Psoas muscle (tissue), 8 donors: ENCODE results near the gene MPRIP. TPM values are rescaled to one million over a fixed set of nuclear protein-coding genes. Genes with fewer than 3 reads are reported as not detected.

Source experiments
- ATAC-seq, 4 donors: fragments of 200-7000 bp; cut with Tn5 transposase; one replicate each; pipeline ENCODE4 v1.9.1; 2020; ENCODE audit warnings: moderate library complexity in 3 of 4, mild to moderate bottlenecking in 2 of 4
- DNase-seq, 2 donors: peaks; one replicate each; pipeline ENCODE4 v3.0.0-alpha.2; 2020
- H3K27ac ChIP-seq: fragments of 200-600 bp; one replicate; pipeline ENCODE4 v1.8.0; 2022
- H3K27me3 ChIP-seq, 3 donors: fragments of 200-600 bp in 1 of 3; one replicate each; pipeline versions ENCODE4 v1.6.1 to v1.8.0; 2013 to 2022; ENCODE audit warnings: low read length in 2 of 3, mild to moderate bottlenecking in 2 of 3, moderate library complexity in 1 of 3; ENCODE audit not compliant: insufficient read depth in 3 of 3
- H3K36me3 ChIP-seq, 2 donors: fragments of 200-600 bp in 1 of 2; one replicate each; pipeline versions ENCODE4 v1.6.1 to v1.8.0; 2013 to 2022; ENCODE audit warnings: low read depth in 1 of 2, mild to moderate bottlenecking in 1 of 2, moderate library complexity in 1 of 2; ENCODE audit not compliant: insufficient read depth in 1 of 2
- H3K4me1 ChIP-seq: fragments of 200-600 bp; one replicate; pipeline ENCODE4 v1.8.0; 2022
- H3K4me3 ChIP-seq: fragments of 200-600 bp; one replicate; pipeline ENCODE4 v1.8.0; 2022; ENCODE audit warnings: mild to moderate bottlenecking
- H3K9me3 ChIP-seq: fragments of 200-600 bp; one replicate; pipeline ENCODE4 v1.8.0; 2022
- CTCF ChIP-seq: fragments of 200-600 bp; IDR thresholded peaks from one replicate; pipeline ENCODE4 v1.8.0; 2022; ENCODE audit warnings: antibody characterized with exemption
- WGBS, 3 donors: extraction: QIAGEN DNeasy Blood & Tissue Kit; methylation state at CpG; one replicate each; pipeline versions ENCODE4 v1.1.6 to v1.1.7; 2013; 5-methylcytosine and 5-hydroxymethylcytosine counted together
- intact Hi-C, 2 donors: fragments of 100-400 bp; cut with DNase I; formaldehyde crosslinking; loops; one replicate each; pipeline versions ENCODE4 v1.11.0 to v1.14.2; 2022
- polyA plus RNA-seq, 3 donors: library from polyadenylated mRNA; stranded (reverse); fragments of 200-250 nt; gene quantifications; one replicate each; pipeline ENCODE4 v1.2.3, GENCODE V29; 2013
- total RNA-seq, 4 donors: library from RNA; stranded (reverse); fragmentation: NEBNext Ultra II Directional in 2 of 4; extraction: Animal tissue kit (Norgen Biotek cat#: 25700) in 2 of 4; gene quantifications; one replicate each; pipeline versions ENCODE4 v1.2.1 to v1.2.4, GENCODE V29; 2021 to 2023
- donor health status: healthy with polysubstance abuse.
- donor health status: DM: no; HTN: no; CAD: no; lungs with moderate emphysema.
- donor health status: Bipolar disorder and iron deficiency.
- donor health status: healthy.
- donor health status: DM: yes; HTN: yes; CAD: no.
- donor health status: DM: no; HTN: no; CAD: no.
- donor health status: DM: no; HTN: no; CAD: no.
- donor health status: DM: yes; HTN: yes; CAD: no.

MPRIP gene
- total and polyA plus RNA-seq, 7 donors = 142 to 322 (median 244) TPM

GRCh38 chr17:17236295-17237025, 194.2 kb downstream of the MPRIP start:
- peaks cover 35% of the 10 kb centered on the region for H3K4me1 ChIP-seq
- WGBS, 3 donors = 0 to 1% (median 0%) methylated on average over 31 of the region's 31 CpGs

GRCh38 chr17:17237026-17237799, 195.0 kb downstream of the MPRIP start, which contains the start of gene FLCN:
Gene FLCN (minus strand): TSS chr17:17237168. CDS start chr17:17228137, 9,031 bp downstream.
- TF ChIP-seq CTCF = no peak
- WGBS, 3 donors = 0% methylated on average over 48 to 53 of the region's 53 CpGs

More at GRCh38 chr17:17236295-17237025, 194.2 kb downstream of the MPRIP start:
- peak; percentile 62 to 76 (median 74) for ATAC-seq
- Histone ChIP-seq H3K36me3 (peaks cover 3 to 16% of the 10 kb centered on the region in 2 donors), H3K9me3 (no peaks in the 10 kb centered on the region), H3K27ac (peak overlapping the region; percentile 99), H3K27me3 (no peaks in the 10 kb centered on the region), H3K4me3 (peak overlapping the region; percentile 93)
- TF ChIP-seq CTCF = no peak
- intact Hi-C loops = no loop called here
- peak in 1 of 2 donors; percentile 65 for DNase-seq

GRCh38 chr17:17239832-17240231, 197.6 kb downstream of the MPRIP start:
- intact Hi-C loops = loop anchor here in 1 of 2 donors (5.0 kb wide), 1 partner anchor 37 kb away; no protein-coding TSS in a partner anchor
- WGBS, 3 donors = 44 to 71% (median 65%) methylated on average over 1 of the region's 1 CpG
- no peak for DNase-seq
- no peak overlapping the region for H3K4me3 ChIP-seq
- no peak overlapping the region for H3K27ac ChIP-seq
- no peaks in the 10 kb centered on the region for H3K36me3 ChIP-seq
- peaks cover 19% of the 10 kb centered on the region for H3K4me1 ChIP-seq
- H3K27me3 ChIP-seq = no peaks in the 10 kb centered on the region
- TF ChIP-seq CTCF = no peak
- no peaks in the 10 kb centered on the region for H3K9me3 ChIP-seq
- no peak for ATAC-seq

More at GRCh38 chr17:17237026-17237799, 195.0 kb downstream of the MPRIP start, which contains the start of gene FLCN:
- Histone ChIP-seq H3K4me3 (peak within 1 kb of the TSS; percentile 93), H3K27ac (peak within 1 kb of the TSS; percentile 99), H3K4me1 (peaks cover 32% of the 10 kb centered on the region), H3K36me3 (peaks cover 2 to 8% of the 10 kb centered on the region in 2 donors), H3K27me3 (no peaks in the 10 kb centered on the region), H3K9me3 (no peaks in the 10 kb centered on the region)
- intact Hi-C loops = no loop called here
- ATAC-seq (peak; percentile 86 to 92 (median 90)), DNase-seq (peak; percentile 94 to 96)

- no peak for TF ChIP-seq CTCF
- H3K36me3 ChIP-seq = peaks cover 0 to 14% of the 10 kb centered on the region in 2 donors
- H3K27me3 ChIP-seq = no peaks in the 10 kb centered on the region
- H3K4me1 ChIP-seq = peaks cover 8% of the 10 kb centered on the region
- ATAC-seq (no peak), DNase-seq (no peak)
- 76 to 85% (median 84%) methylated on average over 10 of the region's 10 CpGs for WGBS, 3 donors
- intact Hi-C loops = loop anchor here in 1 of 2 donors (5.0 kb wide), 1 partner anchor 36 kb away; no protein-coding TSS in a partner anchor
- no peak overlapping the region for H3K4me3 ChIP-seq
- H3K9me3 ChIP-seq = no peaks in the 10 kb centered on the region
- H3K27ac ChIP-seq = no peak overlapping the region
Measured at GRCh38 chr17:17241656-17242055, 199.4 kb downstream of the MPRIP start.
